ENCODE results near the gene MYL7. TPM values are rescaled to one million over a fixed set of nuclear protein-coding genes. Genes with fewer than 3 reads are reported as not detected.

The MYL7 gene
- total RNA-seq, 1 donor from 2014 or later: 1.6 TPM

- no peak for DNase-seq
- Histone ChIP-seq H3K36me3 (peaks cover 5% of the 10 kb centered on the region), H3K4me3 (no peak overlapping the region), H3K4me1 (peaks cover 4% of the 10 kb centered on the region), H3K27me3 (ENCODE audit: low read depth) (peaks cover 20% of the 10 kb centered on the region), H3K9me3 (no peaks in the 10 kb centered on the region), H3K27ac (peak overlapping the region; percentile 67)
- no peak for ATAC-seq
- TF ChIP-seq CTCF (IDR thresholded peaks at IDR 0.05): no peak
- intact Hi-C loops (cut with DNase I): no loop called here
Measured at GRCh38 chr7:44101966-44102845, 38.9 kb downstream of the MYL7 start.

DNA sequence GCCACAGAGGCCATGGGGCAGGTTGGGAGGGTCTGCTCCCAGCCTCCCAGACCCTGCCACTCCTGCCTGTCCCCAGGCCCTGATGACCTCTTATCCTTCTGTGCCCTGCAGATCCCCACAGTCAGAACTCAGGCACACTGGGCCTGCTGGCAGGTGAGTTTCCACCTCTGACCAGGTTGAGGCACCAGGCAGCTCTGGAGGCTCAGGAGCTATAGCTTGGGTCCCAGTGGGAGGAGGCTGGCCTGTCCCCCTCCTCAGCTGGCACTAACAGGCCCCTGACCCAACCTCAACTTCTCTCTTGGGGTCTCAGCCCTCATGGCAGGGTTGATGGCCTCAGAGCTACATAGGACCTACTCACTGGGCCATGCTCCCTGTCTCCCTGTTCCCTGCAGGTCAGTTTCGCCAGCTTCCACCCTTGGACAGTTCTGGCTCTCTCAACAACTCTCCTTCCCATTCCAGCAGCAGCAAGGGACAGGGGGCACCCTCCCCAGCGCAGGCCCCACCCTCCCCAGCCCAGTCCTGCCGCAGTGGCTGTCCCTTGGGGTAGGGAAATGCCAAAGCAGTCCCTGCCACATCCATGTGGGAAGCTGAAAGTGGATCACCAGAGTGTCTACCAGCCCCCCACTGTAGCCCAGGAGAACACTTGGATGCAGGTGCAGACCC lies 39.7 kb downstream of the MYL7 start:
- Histone ChIP-seq H3K27me3 (ENCODE audit: low read depth) (peaks cover 20% of the 10 kb centered on the region), H3K27ac (peak overlapping the region; percentile 64), H3K36me3 (no peaks in the 10 kb centered on the region), H3K9me3 (no peaks in the 10 kb centered on the region), H3K4me3 (no peak overlapping the region), H3K4me1 (peaks cover 4% of the 10 kb centered on the region)
- TF ChIP-seq CTCF (IDR thresholded peaks at IDR 0.05): no peak
- DNase-seq (no peak), ATAC-seq (no peak)
- intact Hi-C loops (cut with DNase I): no loop called here

DNA sequence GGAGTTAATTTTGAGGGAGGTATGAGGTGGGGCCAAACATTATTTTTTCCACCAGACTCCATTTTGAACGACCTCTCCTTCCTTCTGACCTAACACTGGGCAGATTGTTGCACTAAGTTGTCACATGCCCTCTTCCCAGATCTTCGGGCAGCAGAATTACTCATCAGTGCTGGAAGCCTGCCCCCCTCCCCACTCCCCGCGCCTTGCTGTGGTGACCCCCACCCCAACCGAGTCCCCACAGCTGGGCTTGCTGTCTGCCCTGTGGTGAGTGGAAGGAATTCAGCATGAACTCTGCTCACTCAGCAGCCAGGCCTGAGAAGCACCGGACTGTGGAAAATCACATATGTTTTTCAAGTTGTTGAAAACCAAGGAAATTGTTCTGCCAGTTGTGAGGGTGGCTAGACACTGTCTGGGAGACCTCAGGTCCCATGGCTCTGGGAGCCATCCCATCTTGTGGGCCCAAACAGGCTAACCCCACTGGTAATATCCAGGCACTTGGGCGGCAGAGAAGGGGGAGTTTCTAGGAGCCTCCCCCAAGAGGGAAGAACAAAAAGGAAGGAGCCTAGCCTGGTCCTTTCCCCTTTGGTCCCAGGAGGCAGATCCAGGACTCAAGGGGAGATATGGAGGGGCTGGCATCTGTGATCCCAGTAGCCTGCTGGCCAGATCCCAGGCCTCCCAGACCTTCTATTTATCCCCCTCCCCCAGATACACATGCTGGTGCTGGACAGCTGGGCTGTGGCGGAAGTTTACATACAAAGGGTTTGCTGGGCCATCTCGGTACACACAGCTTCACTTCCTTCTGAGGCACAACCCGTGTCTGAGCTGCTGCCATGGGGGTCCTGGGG lies 40.5 kb downstream of the MYL7 start:
- peak overlapping the region; percentile 64 for H3K27ac ChIP-seq
- ATAC-seq (peak in 1 of 2 donors; percentile 24), DNase-seq (no peak)
- H3K4me3 ChIP-seq: no peak overlapping the region
- H3K36me3 ChIP-seq: no peaks in the 10 kb centered on the region
- H3K27me3 ChIP-seq (ENCODE audit: low read depth): peaks cover 20% of the 10 kb centered on the region
- TF ChIP-seq CTCF (IDR thresholded peaks at IDR 0.05): no peak
- H3K9me3 ChIP-seq: no peaks in the 10 kb centered on the region
- peaks cover 4% of the 10 kb centered on the region for H3K4me1 ChIP-seq
- intact Hi-C loops (cut with DNase I): no loop called here

DNA sequence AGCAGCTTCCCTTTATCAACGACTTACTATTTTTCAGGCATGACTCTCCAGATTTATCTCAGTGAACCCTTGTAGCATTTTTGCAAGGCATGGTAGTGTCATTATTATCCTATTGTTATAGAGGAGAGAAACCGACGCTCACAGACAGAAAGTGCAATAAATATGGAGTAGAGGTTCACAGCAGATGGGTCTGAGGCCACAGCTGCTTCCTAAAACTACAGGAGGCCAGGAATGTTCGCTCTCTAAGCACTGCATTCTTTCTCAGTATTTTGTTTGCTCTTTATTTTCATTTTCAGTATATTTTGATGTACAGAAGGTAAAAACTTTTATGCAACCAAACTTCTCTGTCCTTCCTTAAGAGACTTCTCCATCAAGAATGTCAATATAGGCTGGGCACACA lies 41.5 kb downstream of the MYL7 start:
- no peak for DNase-seq
- no peak for TF ChIP-seq CTCF (IDR thresholded peaks at IDR 0.05)
- H3K4me1 ChIP-seq: peaks cover 12% of the 10 kb centered on the region
- H3K27ac ChIP-seq: no peak overlapping the region
- no peaks in the 10 kb centered on the region for H3K36me3 ChIP-seq
- H3K9me3 ChIP-seq: no peaks in the 10 kb centered on the region
- ATAC-seq: no peak
- intact Hi-C loops (cut with DNase I): no loop called here
- H3K4me3 ChIP-seq: no peak overlapping the region
- H3K27me3 ChIP-seq (ENCODE audit: low read depth): peaks cover 12% of the 10 kb centered on the region
